NCI-H2227 treated with DMSO at 0.1 percent for 48 hours (cell line): Measurements from ENCODE around the gene MRPL48.
"Not testable (repeated sequence)": the region's sequence is repeated elsewhere in the genome, so short reads cannot be mapped to it uniquely, and the experiment has no call there.

Experiments used
- DNase-seq: peaks from one replicate; lab custom pipeline; 2025; lab: John Stamatoyannopoulos, UW

The MRPL48 gene

DNA sequence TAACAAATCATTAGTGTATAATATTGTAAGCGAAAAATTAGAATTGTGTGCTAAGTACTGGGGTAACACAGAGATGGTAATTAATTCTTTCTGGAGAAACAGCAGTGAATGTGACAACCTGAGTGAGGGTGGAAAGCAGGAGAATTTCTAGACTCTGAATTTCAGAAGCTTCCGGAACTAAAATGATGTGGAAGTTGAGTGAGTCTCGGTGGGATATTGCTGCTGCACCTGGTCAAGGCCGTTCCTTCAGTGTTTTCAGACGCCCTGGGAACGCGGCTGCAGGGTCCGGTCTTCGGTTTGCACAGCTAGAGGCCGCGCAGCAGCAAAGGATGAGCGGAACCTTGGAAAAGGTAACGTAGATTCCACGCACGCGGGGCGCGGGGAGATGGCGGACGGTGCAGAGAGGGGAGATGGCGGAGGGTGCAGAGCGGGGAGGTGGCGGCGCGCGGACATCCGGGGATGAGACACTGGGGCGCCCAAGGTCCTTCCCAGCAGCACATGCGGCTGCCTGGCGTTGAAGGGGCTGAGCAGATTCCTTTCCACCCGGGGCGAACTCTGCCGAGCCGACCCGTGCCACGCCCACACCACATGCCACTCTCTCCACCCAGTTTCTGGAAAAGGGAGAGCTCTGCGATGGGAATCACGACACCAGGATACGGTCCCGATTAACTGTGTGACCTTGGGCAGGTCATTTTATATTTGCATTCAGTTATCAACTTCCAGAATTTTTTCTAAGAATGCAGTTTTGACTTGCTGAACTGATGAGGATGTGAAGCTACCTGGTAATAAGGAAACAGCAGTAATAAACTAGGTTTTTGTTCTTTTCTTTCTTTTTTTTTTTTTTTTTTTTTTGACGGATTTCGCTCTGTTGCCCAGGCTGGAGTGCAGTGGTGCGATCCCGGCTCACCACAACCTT is at the start of gene MRPL48:
Gene MRPL48 (plus strand): TSS at position 232 of the 916 bp plus-strand sequence. CDS start 98 bp downstream, at position 330.
- DNase-seq = peak; percentile 97

DNA sequence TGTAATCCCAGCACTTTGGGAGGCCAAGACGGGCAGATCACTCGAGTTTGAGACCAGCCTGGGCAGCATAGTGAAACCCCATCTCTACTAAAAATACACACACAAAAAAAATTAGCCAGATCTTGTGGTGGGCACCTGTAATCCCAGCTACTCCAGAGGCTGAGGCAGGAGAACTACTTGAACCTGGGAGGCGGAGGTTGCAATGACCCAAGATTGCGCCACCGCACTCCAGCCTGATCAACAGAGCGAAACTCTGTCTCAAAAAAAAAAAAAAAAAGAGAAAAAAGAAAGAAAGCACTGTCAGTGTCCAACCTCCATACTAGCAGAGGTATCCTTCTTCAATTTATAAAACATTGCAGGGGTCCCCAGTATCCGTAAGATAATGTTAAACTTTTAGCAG is 44.6 kb upstream of the MRPL48 start:
- DNase-seq = no peak

DNA sequence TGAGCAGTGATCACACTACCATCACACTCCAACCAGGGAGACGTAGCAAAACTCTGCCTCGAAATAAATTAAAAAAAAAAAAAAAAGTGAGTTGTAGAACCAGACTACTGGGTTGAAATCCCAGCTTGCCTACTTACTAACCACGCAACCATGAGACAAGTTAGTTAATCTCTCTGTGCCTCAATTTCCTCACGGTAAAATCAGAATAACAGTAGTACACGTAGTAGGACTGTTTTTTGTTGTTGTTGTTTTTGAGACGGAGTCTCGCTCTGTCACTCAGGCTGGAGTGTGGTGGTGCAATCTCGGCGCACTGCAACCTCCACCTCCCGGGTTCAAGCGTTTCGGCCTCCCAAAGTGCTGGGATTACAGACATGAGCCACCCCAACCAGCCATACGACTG is 41.0 kb upstream of the MRPL48 start:
- no peak for DNase-seq

DNA sequence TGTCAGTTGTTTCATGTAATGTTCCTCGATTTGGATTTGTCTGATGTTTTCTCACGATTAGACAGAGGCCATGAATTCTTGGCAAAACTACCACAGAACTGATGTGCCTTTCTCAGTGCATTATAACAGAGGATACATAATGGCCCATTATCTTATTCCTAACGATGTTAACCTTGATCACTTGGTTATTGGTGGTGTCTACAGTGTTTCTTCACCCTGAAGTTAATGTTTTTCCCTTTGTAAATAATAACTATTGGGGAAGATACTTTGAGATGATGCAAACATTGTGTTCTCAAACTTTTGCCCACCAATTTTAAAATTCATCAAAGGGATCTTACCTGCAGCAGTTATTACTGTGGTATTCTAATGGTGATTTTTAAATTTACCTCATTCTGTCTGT is 39.9 kb upstream of the MRPL48 start:
- no peak for DNase-seq

DNA sequence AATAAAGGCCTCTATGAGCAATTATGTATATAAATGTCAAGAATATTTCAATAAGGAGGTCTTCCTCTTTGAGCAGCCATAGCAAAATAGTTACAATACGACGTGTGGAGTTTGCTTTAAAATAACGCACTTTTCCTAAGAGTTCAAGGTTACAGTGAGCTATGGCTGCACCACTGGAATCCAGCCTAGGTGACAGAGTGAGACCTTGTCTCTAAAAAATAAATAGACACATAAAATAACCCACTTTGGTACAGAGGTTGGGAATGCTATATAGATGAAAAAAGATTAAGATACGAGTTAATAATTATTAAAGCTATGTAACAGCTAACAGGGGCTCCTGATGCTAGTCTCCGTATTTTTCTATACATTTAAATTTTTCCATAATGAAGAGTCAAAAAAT is 39.4 kb upstream of the MRPL48 start:
- no peak for DNase-seq

DNA sequence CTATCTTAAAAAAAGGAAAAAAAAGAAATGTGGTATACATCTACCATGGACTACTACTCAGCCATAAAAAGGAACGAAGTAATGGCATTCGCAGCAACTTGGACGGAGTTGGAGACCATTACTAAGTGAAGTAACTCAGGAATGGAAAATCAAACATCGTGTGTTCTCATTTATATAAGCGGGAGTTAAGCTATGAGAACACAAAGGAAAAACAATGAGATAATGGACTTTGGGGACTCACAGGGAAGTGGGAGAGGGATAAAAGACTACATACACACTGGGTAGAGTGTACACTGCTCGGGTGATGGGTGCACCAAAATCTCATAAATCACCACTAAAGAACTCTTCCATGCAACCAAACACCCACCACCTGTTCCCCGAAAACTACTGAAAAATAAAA is 38.6 kb upstream of the MRPL48 start:
- DNase-seq = no peak

DNA sequence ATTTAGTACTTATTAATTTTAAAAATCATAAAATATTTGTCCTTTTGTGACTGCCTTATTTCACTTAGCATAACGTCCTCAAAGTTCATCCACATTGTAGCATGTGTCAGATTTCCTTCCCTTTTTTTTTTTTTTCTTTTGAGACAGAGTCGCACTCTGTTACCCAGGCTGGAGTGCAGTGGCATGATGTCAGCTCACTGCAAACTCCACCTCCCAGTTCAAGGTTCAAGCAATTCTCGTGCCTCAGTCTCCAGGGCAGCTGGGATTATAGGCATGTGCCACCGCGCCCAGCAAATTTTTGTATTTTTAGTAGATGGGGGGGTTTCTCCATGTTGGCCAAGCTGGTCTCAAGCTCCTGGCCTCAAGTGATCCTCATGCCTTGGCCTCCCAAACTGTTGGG is 37.4 kb upstream of the MRPL48 start:
- no peak for DNase-seq

DNA sequence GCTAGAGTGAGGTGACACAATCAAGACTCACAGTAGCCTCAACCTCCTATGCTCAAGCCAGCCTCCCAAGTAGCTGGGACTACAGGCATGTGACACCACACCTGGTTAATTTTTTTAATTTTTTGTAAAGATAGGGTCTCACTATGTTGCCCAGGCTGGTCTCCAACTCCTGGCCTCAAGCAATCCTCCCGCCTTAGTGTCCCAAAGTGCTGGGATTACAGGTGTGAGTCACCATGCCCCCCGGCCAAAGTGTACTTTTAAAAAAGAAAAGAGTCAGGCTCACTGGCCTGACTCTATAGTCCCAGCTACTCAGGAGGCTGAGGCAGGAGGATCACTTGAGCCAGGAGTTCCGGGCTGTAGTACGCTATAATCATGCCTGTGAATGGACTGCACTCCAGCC is 36.8 kb upstream of the MRPL48 start:
- not testable (repeated sequence) for DNase-seq

DNA sequence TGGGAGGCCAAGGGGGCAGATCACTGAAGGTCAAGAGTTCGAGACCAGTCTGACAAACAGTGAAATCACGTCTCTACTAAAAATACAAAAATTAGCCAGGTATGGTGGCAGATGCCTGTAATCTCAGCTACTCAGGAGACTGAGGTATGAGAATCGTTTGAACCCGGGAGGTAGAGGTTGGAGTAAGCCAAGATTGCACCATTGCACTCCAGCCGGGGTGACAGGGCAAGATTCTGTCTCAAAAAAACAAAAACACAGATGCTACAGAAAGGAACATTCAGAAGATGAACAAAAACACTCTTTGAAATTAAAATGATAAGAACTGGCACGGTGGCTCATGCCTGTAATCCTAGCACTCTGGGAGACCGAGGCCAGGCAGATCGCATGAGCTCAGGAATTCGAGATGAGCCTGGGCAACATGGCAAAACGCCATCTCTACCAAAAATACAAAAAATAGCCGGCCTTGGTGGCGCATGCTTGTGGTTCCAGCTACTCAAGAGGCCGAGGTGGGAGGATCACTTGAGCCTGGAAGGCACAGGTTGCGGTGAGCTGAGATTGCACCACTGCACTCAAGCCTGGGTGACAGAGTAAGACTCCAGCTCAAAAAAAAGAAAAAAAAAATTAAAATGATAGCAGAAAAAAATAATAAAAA is 35.3 kb upstream of the MRPL48 start:
- DNase-seq = no peak

DNA sequence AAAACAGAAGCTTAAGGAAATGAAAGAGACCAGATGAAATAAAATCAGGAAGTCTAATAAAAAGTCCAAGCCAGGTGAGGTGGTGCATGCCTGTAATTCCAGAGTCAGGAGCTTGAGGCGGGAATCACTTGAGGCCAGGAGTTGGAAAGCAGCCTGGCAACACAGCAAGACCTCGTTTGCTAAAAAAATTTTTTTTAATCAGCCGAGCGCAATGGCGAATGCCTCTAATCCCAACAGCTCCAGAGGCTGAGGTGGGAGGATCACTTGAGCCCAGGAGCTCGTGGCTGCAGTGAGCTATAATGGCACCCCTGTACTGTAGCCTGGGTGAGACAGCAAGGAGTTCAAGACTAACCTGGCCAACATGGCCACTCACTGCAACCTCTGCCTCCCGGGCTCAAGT is 34.8 kb upstream of the MRPL48 start:
- no peak for DNase-seq

DNA sequence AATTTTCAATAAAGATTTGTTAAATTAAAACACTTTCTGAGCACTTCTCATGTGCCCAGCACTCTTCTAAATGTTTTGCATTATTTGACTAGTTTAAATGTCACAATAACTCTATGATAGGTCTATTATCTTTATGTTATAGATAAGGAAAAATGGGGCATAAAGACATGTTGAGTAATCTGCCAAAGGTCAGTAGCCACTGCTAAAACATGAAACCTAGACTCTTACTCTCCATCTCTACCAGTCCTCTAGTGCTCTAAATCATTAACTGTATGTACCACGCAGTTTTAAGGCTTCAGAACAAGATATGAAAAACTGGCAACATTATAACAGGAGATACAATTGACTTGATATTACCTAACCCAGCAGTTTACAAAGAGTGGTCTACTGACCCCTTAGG is 33.7 kb upstream of the MRPL48 start:
- no peak for DNase-seq

DNA sequence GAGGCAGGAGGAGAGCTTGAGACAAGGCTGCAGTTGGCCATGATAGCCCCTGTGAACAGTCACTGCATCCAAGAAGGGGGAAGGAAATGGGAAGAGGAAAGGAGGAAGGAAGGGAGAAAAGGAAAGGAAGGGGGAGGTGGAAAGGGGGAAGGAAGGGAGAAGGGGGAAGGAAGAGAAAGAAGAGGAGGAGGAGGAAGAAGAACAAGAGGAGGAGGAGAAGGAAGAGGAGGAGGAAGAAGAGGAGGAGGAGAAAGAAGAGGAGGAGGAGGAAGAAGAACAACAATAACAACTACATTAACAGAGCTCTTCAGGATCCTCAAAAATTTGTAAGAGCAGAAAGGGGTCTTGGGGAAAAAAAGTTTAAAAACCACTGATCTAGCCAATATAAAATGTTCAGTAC is 32.0 kb upstream of the MRPL48 start:
- no peak for DNase-seq

DNA sequence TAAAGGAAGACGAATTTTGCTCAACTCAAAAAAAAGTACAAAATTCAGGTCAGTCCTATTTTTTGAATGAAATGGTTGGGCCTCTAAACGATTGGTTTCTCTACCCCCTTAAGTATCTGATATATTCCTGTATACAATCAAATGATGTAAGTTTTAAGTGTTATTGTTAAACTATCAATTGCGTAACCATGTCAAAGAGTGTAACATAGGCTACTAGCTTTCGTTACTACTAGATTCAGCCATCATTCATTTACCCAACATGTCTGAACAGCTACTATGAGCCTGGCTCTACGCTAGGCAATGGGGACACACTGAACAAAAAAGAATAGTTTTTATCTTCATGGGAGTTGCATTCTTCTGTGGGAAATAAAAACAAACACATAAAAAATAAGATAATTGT is 30.1 kb upstream of the MRPL48 start:
- no peak for DNase-seq

DNA sequence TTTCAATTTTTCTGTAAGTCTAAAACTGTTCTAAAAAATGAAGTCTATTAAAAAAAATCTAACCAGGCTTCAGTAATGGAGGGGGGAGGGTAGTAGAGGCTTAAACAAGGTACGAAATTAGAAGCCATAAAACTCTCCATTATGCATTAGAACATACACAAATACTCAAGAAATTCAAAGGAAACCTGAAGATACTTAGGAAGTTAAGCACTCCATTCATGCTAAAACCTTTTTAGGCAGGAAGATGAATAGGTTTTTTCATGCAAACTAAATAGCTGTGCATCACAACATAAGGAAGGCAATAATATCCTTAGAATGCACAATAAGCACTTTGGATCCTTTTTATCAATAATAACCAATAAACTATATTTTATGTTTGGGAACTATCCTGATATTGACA is 29.2 kb upstream of the MRPL48 start:
- DNase-seq = no peak

DNA sequence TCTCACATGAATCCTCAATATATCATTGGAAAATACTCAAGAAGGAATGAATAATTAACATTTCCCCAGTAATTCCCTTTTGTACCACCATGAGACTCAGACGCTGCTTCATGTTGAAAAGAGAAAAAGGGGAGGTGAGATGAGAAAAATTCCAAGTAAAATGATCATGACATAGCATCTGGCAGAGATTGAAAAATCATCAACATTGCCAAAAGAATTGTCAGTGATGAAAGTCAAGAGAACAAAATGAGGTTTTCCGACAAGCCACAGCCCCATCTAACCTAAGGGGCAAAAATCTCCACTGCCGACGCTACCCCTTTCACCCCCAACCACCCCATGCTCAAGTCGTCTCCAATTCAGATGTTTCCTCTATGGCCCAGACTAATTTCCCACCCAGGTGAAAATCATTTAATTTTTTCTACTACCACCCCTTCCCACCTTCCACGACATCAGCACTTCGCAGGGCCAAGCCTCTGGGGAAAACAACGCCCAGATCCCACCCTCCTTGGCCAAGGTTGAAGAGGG is 28.0 kb upstream of the MRPL48 start:
- DNase-seq = no peak

DNA sequence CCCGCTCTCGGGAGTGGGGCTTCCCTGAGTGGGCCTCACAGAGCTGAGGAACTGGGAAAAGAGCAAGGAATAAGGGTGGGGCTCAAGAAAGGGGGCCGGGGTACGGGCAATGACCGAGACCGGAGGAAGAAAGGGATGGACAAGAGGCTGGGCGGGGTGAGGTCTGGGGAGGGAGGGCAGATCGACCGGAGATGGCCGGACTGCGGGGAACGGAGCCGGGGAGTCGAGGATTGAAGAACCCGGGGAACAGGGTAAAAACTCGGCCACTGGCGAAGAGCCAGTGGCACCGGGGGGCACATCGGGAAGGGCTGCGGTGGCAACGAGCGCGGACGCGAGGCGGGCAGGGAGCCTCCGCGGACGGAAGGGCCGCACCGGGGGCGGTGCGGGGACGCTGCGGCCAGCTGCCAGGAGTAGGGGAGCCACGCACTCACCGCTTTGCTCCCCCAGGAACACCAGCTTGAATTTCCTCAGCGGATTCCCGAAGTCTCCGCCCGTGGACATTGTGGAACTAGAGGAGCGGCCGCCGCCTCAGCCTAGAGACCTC is 27.5 kb upstream of the MRPL48 start:
- DNase-seq = no peak

DNA sequence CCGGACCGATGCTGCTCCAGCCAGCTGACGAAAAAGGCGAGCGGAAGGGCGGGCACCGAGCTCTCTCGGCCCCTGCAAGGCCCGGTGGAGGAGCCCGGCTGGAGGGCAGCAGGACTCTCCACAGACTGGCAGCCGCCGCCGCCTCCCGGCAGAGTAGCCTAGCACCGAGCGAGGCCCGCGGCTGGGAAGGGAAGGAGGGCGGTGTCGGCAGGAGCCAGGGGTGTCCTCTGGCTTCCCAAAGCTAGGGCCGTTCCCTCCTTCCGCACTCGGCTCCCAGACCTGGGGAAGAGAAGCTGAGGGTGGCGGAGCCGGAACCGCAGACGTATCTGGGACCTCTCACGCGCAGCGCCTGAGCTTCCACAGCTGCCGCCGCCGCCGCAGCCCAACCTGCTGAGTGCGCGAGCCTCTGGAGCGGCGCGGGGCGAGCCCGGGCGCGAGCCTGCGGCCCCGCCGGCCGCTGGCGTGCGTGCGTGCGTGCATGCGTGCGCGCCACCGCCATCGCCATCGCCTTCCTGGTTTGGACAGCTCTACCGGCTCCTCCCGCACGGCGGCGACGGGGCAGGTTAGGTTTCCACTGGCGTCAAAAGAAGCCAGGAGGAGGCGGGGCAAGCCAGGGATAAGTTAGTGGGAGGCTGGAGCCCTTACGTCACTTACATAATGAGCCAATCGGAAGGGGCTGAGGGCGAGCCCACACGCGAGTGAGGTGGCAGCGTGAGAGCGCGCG is 26.8 kb upstream of the MRPL48 start, which contains the start of gene RAB6A:
Gene RAB6A (minus strand): TSS at position 396 of the 724 bp plus-strand sequence. CDS start 439 bp downstream, outside the sequence.
- DNase-seq = peak; percentile 99

DNA sequence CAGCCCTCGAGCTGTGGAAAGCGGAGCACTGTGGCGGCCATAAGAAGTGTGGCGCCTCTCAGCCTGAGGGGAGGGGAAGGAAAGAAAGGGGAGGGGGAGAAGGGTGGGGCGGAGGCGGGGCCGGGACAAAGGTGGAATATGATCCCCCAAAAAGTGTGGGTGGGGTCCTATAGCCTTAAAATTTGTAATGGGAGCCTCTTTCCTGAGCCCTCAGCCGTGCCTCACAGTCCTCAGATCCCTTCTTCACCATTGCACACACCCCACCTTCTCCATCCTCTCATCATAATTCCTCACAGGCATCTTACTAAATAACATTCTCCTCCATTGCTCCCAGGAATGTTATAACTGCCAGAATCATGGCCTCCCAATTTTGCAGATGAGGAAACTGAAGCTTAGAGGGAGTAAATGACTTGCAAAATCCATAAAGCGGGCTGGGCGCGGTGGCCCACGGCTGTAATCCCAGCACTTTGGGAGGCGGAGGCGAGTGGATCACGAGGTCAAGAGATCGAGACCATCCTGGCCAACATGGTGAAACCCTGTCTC is 26.2 kb upstream of the MRPL48 start:
- DNase-seq = no peak

DNA sequence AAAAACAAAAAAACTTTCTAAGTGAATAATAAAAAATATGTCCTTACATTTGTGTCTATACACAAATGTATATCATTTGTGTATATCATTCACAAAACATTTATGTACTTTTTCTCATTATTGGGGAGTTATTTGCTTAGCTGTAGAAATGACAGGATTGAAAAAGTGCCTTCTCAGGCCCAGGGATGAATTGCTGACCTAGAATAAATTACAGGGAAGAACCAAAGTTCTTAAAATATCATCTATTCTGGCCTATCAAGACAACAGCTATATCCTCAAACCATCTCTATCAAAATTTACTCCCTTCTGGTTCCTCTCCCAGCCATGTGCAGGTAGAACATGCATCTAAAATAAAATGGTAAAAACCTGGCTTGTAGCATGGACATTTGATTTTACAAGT is 24.9 kb upstream of the MRPL48 start:
- DNase-seq = no peak

DNA sequence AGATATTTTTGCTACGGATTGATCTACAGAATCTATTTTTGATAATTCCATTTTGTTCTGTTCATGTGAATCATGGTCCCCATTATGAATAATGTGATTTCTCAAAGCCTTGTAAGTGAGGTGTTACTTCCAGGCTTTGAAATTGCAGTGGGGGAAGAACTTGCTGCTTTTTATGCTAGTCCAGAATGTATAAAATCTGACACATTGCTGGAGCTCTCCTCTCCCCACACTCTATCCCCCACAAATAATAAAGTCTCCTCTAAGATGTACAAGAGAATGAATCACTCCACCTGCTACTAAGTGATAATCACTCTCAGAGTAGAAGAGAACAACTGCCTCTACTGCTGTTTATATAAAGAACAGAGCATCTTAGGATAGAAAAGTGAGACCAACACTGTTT is 20.9 kb upstream of the MRPL48 start:
- peak; percentile 52 for DNase-seq

DNA sequence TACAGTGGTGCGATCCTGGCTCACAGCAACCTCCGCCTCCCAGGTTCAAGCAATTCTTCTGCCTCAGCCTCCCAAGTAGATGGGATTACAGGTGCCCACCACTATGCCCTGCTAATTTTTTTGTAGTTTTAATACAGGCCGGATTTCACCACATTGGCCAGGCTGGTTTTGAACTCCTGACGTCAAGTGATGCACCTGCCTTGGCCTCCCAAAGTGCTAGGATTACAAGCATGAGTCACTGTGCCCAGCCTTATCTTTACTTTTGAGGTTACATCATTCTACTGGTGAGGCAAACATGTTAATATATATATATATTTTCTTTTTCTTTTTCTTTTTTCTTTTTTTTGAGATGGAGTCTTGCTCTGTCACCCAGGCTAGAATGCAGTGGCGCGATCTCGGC is 16.9 kb upstream of the MRPL48 start:
- DNase-seq = not testable (repeated sequence)
